NCI-H1930 (cell line): ENCODE results near the gene KCNH2.

Experiments used
- DNase-seq, 2 experiments: peaks; one replicate each; lab custom pipeline; 2025; lab: John Stamatoyannopoulos, UW

The KCNH2 gene

GRCh38 chr7:150947761-150948651 is 30.1 kb downstream of the KCNH2 start:
- DNase-seq, result no peak

- DNase-seq, result no peak
Observed at GRCh38 chr7:150947241-150947745, 30.8 kb downstream of the KCNH2 start.

- DNase-seq, result no peak
Observed at GRCh38 chr7:150946421-150947240, 31.5 kb downstream of the KCNH2 start.

GRCh38 chr7:150945853-150946420 is 32.2 kb downstream of the KCNH2 start:
- DNase-seq, result no peak

- no peak for DNase-seq
Observed at GRCh38 chr7:150945171-150945852, 32.8 kb downstream of the KCNH2 start.

- no peak for DNase-seq
Observed at GRCh38 chr7:150944066-150945042, 33.8 kb downstream of the KCNH2 start.

- DNase-seq, result no peak
Observed at GRCh38 chr7:150943453-150943814, 34.7 kb downstream of the KCNH2 start.

- DNase-seq, result no peak
Observed at GRCh38 chr7:150942591-150943452, 35.3 kb downstream of the KCNH2 start.

- no peak for DNase-seq
Observed at GRCh38 chr7:150942001-150942590, 36.0 kb downstream of the KCNH2 start.

GRCh38 chr7:150941351-150942000 is 36.6 kb downstream of the KCNH2 start:
- DNase-seq, result no peak

- no peak for DNase-seq
Observed at GRCh38 chr7:150940431-150941102, 37.6 kb downstream of the KCNH2 start.

- no peak for DNase-seq
Observed at GRCh38 chr7:150939466-150939865, 38.7 kb downstream of the KCNH2 start.

GRCh38 chr7:150939052-150939451 is 39.1 kb downstream of the KCNH2 start:
- no peak for DNase-seq

- DNase-seq, result no peak
Observed at GRCh38 chr7:150938566-150938965, 39.6 kb downstream of the KCNH2 start.

- no peak for DNase-seq
Observed at GRCh38 chr7:150937848-150938561, 40.1 kb downstream of the KCNH2 start.

- DNase-seq, result no peak
Observed at GRCh38 chr7:150936018-150936417, 42.1 kb downstream of the KCNH2 start.

GRCh38 chr7:150935149-150935548 is 43.0 kb downstream of the KCNH2 start:
- DNase-seq, result no peak
